GM21515 (cell line): ENCODE data around the gene HSD17B12.

Source experiments
- ATAC-seq: cut with Tn5 transposase; IDR thresholded peaks from one replicate; pipeline ENCODE4 v1.9.1; 2021; ENCODE audit not compliant: unreplicated experiment

The HSD17B12 gene

GRCh38 chr11:43797337-43797736, 116.8 kb downstream of the HSD17B12 start:
- no peak for ATAC-seq

GRCh38 chr11:43797866-43798265, 117.3 kb downstream of the HSD17B12 start:
- no peak for ATAC-seq

GRCh38 chr11:43802509-43802908, 122.0 kb downstream of the HSD17B12 start:
- no peak for ATAC-seq

- ATAC-seq = no peak
These were observed 123.2 kb downstream of the HSD17B12 start for GRCh38 chr11:43803766-43804165.

- no peak for ATAC-seq
These were observed 126.4 kb downstream of the HSD17B12 start for GRCh38 chr11:43806976-43807375.

- ATAC-seq = no peak
These were observed 130.5 kb downstream of the HSD17B12 start for GRCh38 chr11:43810929-43811596.

GRCh38 chr11:43812471-43812870, 131.9 kb downstream of the HSD17B12 start:
- ATAC-seq = no peak

GRCh38 chr11:43818220-43818619, 137.7 kb downstream of the HSD17B12 start:
- ATAC-seq = no peak

- no peak for ATAC-seq
These were observed 139.4 kb downstream of the HSD17B12 start for GRCh38 chr11:43819926-43820325.

- no peak for ATAC-seq
These were observed 142.8 kb downstream of the HSD17B12 start for GRCh38 chr11:43823316-43823715.

- no peak for ATAC-seq
These were observed 143.3 kb downstream of the HSD17B12 start for GRCh38 chr11:43823851-43824250.

GRCh38 chr11:43825217-43825816, 144.8 kb downstream of the HSD17B12 start:
- no peak for ATAC-seq

- no peak for ATAC-seq
These were observed 150.4 kb downstream of the HSD17B12 start for GRCh38 chr11:43830928-43831440.

- ATAC-seq = no peak
These were observed 152.0 kb downstream of the HSD17B12 start for GRCh38 chr11:43832536-43832935.

GRCh38 chr11:43833657-43834073, 153.1 kb downstream of the HSD17B12 start:
- ATAC-seq = no peak

- ATAC-seq = no peak
These were observed 153.7 kb downstream of the HSD17B12 start for GRCh38 chr11:43834286-43834685.

- no peak for ATAC-seq
These were observed 154.6 kb downstream of the HSD17B12 start for GRCh38 chr11:43835104-43835503.

- ATAC-seq = no peak
These were observed 157.3 kb downstream of the HSD17B12 start for GRCh38 chr11:43837879-43838278.

- no peak for ATAC-seq
These were observed 161.5 kb downstream of the HSD17B12 start for GRCh38 chr11:43842021-43842420.

GRCh38 chr11:43845816-43846215, 165.3 kb downstream of the HSD17B12 start:
- ATAC-seq = no peak

- ATAC-seq = peak; percentile 70
These were observed 171.6 kb downstream of the HSD17B12 start for GRCh38 chr11:43852057-43852636.

GRCh38 chr11:43853781-43854180, 173.2 kb downstream of the HSD17B12 start:
- ATAC-seq = no peak
